Activated naive CD4-positive, alpha-beta T cell treated with Interleukin-2 at 50 U/mL for 16 hours (primary cell): ENCODE results near the gene LSP1.

ENCODE experiments used
- DNase-seq: peaks from one replicate; pipeline ENCODE4 v3.0.0-alpha.2; 2020

Gene LSP1

GRCh38 chr11:1838077-1838425, 14.8 kb upstream of the LSP1 start:
- no peak for DNase-seq

DNA sequence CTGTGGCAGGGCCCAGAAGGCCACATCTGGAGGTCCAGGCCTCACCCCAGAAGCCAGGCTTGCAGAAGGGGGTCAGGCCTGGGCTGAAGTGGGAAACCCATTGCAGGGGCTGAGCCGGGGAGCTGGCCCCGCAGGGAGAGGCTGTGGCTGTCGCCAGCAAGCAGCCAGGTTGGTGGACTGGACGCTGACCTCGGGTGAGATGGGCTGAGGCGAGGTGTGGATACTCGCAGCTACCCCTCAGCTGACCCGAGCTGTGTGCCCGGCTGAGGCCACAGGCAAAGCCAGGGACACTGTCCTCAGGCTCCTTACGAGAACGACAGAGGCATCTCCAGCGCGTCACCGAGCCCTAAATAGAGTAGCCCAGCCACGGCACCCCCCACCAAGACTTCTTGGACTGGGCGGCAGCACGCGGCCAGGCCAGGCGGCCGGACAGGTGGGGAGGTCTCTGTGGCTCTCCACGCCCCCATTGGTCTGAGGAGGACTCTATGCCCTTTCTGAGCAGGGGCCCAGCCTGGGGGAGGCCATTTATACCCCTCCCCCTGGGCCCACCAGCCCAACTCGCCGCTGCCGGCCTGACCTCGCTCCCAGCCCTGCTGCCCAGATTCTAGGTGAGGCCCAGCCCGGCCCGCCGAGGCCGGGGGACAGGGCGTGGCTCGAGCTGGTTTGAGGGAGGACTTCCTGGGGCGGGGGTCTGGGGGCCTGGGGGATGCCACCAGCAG, 14.3 kb upstream of the LSP1 start, which contains the start of gene TNNI2:
Gene TNNI2 (plus strand): TSS at position 556 of the 719 bp plus-strand sequence. CDS start 716 bp downstream, outside the sequence.
- no peak for DNase-seq

GRCh38 chr11:1839204-1839923, 13.5 kb upstream of the LSP1 start:
- no peak for DNase-seq

GRCh38 chr11:1839924-1840779, 12.7 kb upstream of the LSP1 start:
- no peak for DNase-seq

- DNase-seq, result no peak
These were observed 12.0 kb upstream of the LSP1 start for GRCh38 chr11:1840780-1841480.

DNA sequence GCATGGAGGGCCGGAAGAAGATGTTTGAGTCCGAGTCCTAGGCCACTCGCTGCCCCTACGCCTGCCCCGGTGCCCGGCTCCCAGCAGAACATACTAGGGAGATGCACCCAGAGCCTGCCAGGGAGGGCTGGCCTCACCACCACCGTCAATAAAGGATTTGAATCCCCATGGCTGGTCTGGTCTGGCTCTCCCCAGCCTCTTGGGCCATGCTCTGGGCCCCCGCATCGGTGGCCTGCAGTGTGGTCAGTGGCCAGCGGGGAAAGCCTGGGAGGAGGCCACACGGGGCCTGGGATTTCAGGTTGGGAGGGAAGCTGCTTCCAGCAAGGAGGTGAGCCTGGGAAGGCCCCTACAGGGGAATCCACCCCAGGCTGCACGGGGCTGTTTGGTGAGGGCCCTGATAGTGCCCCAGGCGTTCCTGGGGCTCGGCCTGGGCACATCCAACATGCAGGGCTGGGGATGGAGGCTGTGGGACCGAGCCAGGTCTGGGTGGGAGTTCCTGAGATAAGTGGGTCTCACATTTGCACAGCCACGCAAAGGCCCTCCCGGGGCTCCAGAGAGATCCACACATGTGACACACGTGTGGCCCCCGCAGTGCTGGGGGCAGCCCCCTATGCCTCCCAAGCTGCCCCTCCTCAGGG, 11.3 kb upstream of the LSP1 start:
- no peak for DNase-seq

GRCh38 chr11:1842149-1843097, 10.5 kb upstream of the LSP1 start:
- DNase-seq, result no peak

GRCh38 chr11:1843098-1843473, 9.8 kb upstream of the LSP1 start:
- DNase-seq, result no peak

GRCh38 chr11:1843796-1844195, 9.1 kb upstream of the LSP1 start:
- no peak for DNase-seq

DNA sequence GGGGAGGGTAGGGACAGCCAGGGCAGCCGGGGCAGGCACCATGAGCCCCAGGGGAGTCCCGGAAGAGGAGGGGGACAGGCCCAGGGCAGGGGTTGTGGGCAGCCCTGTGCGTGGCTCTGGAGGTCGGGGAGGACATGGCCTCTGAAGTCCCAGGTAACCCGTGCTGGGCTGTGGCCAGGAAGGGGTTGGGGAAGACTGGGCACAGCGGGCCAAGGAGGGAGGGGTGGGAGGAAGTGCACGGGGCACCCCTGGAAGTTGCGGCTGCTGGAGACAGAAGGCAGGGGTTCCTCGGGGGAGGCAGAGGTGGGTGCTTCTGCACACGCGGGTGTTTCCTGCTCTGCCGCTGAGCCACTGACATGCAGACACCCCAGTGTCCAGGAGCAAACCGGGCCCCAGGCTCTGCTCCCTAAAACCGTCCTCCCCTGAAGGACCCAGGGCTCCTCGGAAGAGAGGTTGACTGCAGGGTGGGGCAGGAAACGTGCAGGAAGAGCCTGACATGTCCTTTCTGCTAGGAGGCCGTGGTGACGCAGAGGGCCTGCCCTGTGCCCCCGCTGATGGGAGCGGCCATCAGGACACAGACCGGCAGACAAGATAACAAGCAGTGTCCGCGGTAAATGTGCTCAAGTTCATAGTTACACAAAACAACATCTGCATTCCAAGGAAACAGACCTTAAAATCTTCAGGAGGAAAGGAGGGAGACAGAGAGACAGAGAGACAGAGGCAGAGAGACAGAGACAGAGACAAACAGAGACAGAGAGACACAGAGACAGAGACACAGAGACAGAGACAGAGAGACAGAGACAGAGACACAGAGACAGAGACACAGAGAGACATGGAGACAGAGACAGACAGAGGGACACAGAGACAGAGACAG, 8.4 kb upstream of the LSP1 start:
- peak; percentile 48 for DNase-seq

- DNase-seq, result no peak
These were observed 7.8 kb upstream of the LSP1 start for GRCh38 chr11:1845095-1845429.

DNA sequence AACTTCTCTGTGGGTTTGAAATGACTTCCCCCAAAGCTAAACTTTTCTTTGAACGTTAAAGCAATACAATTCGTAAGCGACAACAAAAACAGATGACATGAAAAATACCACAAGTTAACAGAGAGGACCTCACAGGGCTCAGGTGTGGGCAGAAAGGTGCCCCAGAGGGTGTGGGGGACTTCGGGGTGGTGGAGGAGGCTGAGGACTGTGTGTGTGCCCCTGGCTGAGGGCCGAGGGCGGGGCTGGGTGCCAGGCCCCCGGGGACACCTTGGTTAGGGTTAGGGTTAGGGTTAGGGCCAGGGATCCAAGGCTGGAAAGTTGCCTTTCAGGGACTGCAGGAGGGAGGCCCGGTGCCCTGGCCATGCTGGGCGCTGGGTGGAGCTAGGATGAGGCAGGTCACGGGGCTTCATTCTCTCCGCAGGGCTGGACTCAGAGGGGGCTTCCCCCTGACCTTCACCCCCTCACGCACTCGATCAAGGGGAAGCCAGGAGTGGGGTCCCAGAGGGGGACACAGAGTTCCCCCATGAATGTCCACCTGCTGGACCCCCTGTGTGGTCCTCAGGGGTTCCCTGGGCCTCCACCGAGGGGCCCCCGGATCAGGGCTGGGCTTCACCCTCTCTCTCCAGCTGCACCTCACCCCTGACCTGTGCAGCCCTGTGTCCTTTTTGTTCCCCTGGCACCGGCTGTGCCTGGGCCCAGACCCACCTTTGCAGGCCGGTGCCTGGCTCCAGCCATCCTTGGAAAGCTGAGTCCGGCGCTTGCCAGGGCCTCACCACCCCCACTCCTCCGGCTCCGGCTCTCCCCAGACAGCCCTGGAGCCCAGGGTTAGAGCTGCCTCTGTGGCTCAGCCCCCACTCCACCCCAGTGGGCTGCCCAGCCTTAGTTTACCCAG, 7.1 kb upstream of the LSP1 start:
- no peak for DNase-seq

GRCh38 chr11:1846453-1846932, 6.4 kb upstream of the LSP1 start:
- DNase-seq, result no peak

DNA sequence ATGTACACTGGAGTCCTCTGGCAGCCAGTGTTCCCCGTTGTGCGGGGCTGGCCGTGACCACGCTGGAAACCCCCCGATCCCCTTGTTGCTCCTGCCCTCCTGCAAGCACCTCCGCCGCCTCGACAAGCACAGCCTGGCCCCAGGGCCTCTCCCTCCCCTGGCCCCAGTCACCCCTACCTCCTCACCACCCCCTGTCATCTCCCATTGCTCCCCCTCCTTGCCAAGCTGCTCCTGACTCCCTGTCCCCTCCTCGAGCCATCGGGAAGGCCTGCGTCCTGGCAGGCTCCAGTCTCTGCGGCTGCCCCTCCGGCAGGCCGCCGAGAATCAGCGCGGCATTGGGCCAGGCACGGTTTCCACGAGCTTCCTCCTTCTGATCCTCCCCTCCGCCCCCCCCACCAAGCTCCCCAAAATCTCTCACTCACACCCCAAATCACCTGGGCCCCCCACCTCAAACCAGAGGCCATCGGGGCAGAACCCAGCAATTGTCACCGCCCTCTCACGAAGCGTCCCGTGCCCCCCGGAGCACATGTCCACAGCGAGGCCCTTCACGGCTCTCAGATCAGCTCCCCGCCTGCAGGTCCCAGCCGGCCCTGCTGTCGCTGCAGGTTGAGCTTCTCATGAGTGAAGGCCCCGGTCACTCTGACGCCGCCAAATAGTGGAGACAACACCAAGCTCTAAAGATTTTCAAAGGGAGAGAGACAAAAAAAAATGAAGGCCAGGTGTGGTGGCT, 5.7 kb upstream of the LSP1 start:
- DNase-seq, result no peak

- no peak for DNase-seq
These were observed 4.8 kb upstream of the LSP1 start for GRCh38 chr11:1847926-1848639.

GRCh38 chr11:1848640-1849430, 4.0 kb upstream of the LSP1 start:
- no peak for DNase-seq
